NCI-H2227 treated with DMSO at 0.1 percent for 48 hours (cell line): ENCODE data around the gene ITGB1BP2.
"Not testable (repeated sequence)": the region's sequence is repeated elsewhere in the genome, so short reads cannot be mapped to it uniquely, and the experiment has no call there.

ENCODE experiments used
- DNase-seq: peaks from one replicate; lab custom pipeline; 2025; lab: John Stamatoyannopoulos, UW

The ITGB1BP2 gene

GRCh38 chrX:71301195-71301924, at the start of gene ITGB1BP2:
TSS of gene ITGB1BP2 (plus strand) at chrX:71301750. CDS start at chrX:71301807, 57 bp downstream.
- DNase-seq: peak; percentile 20

DNA sequence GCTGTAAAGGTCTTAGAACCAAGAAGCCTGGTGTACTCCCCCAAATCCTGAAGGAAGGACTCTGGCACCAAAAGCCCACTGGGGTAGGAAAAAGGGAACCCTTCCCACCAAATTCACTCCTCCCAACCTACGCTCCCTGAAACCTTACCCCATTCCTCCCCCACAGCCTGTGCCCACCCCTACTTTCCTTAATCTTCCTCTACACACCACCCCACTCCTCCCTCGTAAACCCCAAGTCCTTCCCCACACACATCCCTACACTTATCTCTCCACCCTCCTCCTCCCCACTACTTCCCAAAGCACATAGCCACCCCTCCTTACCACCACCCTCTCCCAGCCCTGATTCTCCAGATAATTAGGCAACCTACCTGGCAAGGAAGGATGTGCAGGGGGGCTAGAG, 49.3 kb upstream of the ITGB1BP2 start:
- no peak for DNase-seq

- DNase-seq: peak; percentile 28
Measured at GRCh38 chrX:71253253-71254091, 48.1 kb upstream of the ITGB1BP2 start.

- DNase-seq: peak; percentile 89
Measured at GRCh38 chrX:71254092-71254963, 47.2 kb upstream of the ITGB1BP2 start, which contains the start of gene ZMYM3. TSS of gene ZMYM3 (minus strand) at chrX:71254140. CDS start at chrX:71253255, 885 bp downstream.

GRCh38 chrX:71256051-71256450, 45.5 kb upstream of the ITGB1BP2 start:
- DNase-seq: no peak

DNA sequence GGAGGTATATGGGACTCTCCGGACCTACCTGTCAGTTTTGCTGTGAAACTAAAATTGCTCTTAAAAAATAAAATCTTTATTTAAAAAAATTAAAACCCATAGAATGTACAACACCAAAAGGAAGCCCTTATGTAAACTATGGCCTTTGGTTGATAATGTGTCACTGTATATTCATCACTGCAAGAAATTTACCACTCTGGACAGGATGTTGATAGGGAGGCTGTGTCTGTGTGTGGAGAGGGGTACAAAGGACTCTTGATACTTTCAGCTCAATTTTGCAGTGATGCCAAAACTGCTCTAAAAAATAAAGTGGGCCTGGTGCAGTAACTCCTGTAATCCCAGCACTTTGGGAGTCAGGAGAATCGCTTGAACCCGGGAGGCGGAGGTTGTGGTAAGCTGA, 44.7 kb upstream of the ITGB1BP2 start:
- DNase-seq: no peak

DNA sequence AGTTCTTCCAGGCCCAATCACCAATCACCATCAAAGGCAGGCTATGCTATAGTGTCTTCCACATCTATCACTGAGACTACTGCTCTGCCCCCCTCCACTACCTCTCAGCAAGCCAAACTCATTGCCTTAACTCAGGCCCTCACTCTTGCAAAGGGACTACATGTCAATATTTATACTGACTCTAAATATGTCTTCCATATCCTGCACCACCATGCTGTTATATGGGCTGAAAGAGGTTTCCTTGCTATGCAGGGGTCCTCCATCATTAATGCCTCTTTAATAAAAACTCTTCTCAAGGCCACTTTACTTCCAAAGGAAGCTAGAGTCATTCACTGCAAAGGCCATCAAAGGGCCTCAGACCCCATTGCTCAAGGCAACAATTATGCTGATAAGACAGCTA, 32.9 kb upstream of the ITGB1BP2 start:
- not testable (repeated sequence) for DNase-seq

DNA sequence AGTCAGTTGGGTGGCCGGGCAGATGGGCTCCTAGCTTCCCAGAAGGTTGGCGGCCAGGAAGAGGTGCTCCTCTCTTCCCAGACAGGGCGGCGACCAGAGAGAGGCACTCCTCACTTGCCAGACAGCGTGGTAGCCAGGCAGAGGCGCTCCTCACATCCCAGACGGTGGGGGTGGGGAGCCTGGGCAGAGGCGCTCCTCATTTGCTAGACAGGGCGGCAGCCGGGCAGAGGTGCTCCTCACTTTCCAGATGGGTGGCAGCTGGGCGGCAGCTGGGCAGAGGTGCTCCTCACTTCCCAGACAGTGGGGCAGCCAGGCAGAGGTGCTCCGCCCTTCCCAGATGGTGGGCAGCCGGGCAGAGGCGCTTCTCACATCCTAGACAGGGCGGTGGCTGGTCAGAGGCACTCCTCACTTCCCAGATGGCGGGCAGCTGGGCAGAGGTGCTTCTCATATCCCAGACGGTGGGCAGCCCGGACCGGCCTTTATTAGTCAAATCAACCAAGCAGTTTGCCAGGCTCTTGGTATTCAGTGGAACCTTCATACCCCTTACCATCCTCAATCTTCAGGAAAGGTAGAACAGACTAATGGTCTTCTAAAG, 31.7 kb upstream of the ITGB1BP2 start:
- DNase-seq: no peak

GRCh38 chrX:71272313-71272712, 29.2 kb upstream of the ITGB1BP2 start:
- DNase-seq: not testable (repeated sequence)

DNA sequence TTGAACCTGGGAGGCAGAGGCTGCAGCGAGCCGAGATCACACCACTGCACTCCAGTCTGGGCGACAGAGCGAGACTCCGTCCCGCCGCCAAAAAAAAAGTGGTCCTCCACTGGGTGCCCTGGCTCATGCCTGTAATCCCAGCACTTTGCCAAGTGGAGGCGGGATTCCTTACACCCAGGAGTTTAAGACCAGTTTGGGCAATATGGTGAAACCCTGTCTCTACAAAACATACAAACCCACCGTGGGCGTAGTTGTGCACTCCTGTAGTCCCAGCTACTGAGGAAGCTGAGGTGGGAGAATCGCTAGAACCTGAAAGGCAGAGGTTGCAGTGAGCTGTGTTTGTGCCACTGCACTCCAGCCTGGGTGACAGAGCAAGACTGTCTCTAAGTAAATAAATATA, 20.2 kb upstream of the ITGB1BP2 start:
- not testable (repeated sequence) for DNase-seq

DNA sequence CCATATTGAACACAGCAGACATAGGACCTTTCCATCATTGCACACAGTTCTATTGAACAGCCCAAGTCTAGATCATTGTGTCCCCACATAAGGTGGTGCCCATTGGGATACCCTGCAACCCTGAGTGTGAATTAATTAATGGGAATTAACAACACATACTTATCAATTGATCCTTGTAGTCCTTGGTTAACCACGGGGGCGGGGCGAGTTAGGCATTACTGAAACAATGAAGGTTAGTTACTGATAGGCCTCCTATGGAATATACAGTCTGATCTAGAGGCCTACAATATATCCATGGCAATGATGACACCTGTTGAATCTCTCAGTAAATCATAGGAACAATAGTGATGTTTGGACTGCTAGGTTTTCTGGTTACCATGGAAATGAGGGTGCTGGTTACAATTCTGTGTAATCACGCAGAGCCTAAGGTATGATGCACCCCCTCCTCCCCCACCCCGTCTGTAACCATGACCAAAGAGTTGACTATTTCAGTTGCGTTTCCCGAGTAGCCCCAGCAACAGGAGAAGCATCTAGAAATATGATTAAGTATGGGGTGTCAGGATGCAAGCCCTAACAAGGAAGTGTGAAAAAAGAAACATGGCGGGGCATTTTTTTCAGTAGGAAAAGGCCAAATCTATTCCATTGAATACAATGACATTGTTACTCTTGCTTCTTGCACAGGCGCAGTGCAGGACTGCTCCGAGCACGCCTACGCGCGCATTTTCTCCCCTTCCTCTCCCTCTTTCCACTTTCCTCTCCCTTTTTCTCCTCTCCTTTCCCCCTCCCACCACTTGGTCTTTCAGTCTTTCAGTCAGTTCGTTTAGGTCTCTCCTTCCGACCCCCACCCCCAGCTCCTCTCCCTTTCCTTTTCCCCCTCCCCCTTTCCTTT, 18.8 kb upstream of the ITGB1BP2 start:
- no peak for DNase-seq

DNA sequence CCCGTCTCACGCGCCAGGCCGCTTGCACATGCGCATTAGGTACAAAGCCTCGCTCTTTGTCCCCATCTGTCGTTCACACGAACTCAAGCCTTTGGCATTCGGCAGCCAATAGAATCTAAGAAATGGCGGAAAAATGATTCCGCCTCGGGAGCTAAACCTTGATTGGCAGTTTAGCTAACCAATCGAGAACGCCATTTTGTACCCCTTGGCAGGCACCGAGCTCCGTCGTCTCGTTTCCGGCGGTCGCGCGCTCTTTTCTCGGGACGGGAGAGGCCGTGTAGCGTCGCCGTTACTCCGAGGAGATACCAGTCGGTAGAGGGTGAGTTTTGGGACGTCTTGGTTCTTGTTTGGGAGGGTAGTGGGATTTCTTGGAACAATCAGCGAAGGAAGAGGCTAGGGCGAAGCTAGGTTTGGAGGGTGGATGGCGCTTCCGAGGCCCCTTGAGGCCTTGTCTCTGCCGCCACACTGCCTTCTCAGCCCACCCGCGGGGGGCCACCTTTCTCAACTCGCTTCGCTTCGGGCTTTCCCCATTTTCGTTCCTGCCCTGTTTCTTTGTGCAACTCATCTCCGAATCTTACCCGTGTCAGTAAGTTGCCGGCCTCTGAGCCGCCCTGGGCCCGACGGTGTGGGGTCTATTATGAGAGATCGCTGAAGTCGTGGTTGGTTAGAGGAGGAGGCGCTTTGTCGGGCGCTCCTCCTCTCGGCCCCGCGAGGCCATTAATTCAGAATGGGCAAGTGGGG, 18.0 kb upstream of the ITGB1BP2 start, which contains the start of gene NONO:
Gene NONO, plus strand, starts transcription at position 233 of the 741 bp plus-strand sequence. CDS start 7,003 bp downstream, outside the sequence.
- peak; percentile 99 for DNase-seq

GRCh38 chrX:71285929-71286328, 15.6 kb upstream of the ITGB1BP2 start:
- no peak for DNase-seq

GRCh38 chrX:71291381-71291780, 10.2 kb upstream of the ITGB1BP2 start:
- DNase-seq: no peak

GRCh38 chrX:71292669-71293365, 8.7 kb upstream of the ITGB1BP2 start:
- DNase-seq: no peak

GRCh38 chrX:71296806-71297205, 4.7 kb upstream of the ITGB1BP2 start:
- no peak for DNase-seq

DNA sequence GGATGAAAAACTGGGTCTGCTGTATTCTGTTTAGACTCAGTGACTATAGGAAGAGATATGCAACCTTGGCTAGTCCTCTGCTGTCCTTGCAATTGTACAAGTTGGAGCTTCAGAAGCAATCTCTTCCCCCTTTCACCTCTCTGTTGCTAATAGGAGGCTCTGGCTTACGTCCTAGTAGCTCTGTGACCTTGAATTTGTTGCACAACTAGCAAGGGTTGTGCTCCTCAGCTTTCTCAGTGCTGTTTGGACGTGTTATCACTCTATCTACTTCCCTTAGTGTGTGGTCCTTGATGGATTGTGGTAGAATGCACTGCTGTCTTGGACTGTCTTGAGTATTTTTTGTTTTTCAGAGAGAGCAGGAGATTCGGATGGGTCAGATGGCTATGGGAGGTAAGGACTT, 3.4 kb upstream of the ITGB1BP2 start:
- DNase-seq: no peak

- DNase-seq: not testable (repeated sequence)
Measured at GRCh38 chrX:71300064-71300463, 1.5 kb upstream of the ITGB1BP2 start.

DNA sequence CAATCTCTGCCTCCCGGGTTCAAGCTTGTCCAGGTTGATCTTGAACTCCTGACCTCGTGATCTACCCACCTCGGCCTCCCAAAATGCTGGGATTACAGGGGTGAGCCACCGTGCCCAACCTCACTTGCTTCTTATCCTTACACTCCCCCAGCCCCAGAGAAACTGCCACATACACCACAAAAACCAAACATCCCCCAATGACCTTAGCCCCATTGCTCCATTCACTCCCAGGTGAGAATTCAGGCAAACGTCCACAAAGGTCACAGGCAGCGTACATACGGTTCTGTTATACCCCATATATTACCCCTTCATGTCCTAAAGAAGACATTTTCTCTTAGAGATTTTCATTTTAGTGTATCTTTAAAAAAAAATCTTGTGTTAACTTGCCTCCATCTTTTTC, 1.1 kb upstream of the ITGB1BP2 start:
- DNase-seq: not testable (repeated sequence)
